Activated CD8-positive, alpha-beta memory T cell treated with anti-CD3 and anti-CD28 coated beads, Interleukin-2, amount 50 U/mL, for 24 hours (primary cell): ENCODE measurements around the gene BCR.

Experiments
- DNase-seq: peaks from one replicate; pipeline ENCODE4 v3.0.0-alpha.2; 2020; ENCODE audit errors: extremely low read depth

Gene BCR

DNA sequence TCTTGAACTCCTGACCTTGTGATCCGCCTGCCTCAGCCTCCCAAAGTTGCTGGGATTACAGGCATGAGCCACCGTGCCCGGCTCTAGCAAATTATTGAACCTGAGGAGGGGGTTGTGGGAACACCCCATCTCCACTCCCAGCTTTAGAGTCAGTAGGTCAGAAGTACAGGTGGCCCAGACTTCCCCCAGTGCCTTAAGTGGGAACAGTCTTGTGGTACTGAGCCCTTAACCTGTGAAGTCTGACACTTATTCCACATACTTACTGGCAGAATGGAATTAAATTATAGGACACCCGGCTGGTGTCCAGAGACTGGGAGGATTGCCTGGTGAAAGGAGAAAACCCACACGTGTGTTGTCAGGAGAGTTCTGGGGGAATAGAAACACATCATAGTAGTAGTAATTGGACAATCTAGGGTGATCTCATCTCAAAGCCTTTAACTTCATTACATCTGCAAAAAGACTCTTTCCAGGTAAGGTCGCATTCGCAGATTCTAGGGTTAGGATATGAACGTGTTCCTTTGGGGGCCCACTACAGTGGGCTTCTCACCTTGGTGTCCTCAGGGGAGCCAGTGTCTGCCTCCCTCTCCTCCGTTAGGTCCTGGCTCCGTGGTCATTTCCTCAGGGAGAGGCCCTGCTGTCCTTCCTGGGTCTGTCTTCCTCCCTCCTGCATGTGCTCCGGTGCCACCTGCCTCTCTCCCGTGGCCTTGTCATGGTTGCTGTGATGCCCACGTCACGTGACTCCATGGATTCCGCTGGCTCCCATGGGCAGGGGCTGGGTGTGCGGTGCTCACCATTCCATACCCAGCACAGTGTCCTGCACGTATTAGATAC, 63.8 kb downstream of the BCR start:
- DNase-seq, result no peak

DNA sequence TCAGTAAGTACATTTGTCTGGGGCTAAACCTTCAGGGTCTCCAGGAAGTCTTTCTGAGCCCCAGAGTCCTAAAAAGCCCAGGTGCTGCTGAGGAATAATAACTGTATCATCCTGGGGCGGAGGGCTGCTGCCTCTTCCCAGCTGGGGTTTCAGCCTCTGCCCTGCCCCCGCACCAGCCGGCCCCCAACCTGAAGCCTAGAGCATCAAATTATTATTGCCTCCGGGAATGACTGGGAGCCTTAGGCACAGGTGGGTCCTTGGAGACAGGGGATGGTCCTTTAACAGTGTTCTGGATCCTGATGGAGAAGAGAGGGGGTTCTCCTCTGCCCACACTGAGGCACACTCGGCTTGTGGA, 64.4 kb downstream of the BCR start:
- no peak for DNase-seq

DNA sequence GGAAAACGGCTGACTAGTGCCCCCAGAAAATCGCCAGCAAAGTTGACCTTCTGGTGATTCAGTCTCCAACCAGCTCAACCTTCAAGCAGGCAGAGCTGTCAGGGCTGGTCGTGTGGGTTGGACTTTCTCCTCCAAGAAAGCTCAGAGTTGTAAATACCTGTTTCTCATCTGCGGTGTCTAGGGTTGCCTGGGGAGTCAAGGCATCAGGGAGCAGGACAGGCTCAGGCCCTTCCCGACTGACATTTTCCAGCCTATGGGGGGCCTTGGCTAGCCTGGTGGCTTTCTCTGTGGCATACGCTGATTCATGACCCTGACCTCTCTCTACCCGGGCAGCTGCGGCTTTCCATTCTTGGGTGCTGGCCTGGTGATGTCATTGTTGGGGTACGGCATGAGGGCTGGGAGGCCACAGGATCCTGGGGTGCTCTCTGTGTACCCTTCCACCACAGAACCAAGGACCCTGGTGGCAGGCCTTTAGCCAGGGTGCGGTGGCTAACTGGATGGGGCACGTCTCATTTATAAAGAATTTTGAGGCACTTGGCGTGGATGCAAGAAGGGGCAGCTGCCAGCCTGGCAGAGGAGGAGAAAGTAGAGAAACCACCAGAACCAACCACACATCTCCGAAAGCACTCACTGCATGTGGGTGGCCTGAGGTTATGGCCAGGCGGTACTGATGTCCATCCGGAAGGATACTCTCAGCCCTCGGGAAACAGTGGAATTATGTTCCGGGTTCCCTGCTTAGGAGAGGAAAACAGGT, 64.9 kb downstream of the BCR start:
- DNase-seq, result no peak

DNA sequence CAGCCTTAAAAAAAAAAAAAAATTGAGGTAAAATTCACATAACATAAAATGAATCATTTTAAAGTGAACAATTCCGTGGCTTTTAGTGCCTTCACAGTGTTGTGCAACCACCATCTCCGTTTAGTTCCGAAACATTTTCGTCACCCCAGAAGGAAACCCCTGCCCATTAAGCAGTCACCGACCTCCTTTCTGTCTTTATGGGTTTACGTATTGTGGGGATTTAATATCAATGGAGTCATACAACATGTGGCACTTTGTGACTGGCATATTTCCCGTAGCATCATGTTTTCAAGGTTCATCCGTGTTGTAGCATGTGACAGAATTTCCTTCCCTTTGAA, 65.5 kb downstream of the BCR start:
- DNase-seq, result no peak

GRCh38 chr22:23246982-23247766, 66.9 kb downstream of the BCR start:
- no peak for DNase-seq

DNA sequence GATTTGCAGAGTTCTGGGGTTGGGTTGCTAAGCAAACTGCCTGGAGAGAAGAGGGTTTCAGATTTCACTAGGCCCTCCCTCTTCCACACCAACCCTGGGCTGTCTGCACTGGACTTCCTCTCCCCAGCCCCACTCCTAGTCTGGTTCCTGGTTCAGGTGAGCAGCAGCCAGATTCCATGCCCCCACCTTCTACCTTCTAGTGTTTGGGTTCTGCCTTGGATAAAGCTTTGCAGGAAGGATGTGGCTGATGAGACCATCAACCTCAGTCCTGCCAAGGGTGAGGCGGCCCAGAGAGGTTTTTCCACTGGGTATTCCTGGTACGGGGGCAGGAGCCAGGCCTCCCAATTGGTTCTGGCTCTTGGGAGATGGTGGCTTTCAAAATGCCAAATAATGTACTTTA, 68.3 kb downstream of the BCR start:
- DNase-seq, result no peak

- DNase-seq, result no peak
These were observed 69.9 kb downstream of the BCR start for GRCh38 chr22:23250056-23250784.

GRCh38 chr22:23250785-23251363, 70.6 kb downstream of the BCR start:
- no peak for DNase-seq

GRCh38 chr22:23251445-23252093, 71.3 kb downstream of the BCR start:
- no peak for DNase-seq

DNA sequence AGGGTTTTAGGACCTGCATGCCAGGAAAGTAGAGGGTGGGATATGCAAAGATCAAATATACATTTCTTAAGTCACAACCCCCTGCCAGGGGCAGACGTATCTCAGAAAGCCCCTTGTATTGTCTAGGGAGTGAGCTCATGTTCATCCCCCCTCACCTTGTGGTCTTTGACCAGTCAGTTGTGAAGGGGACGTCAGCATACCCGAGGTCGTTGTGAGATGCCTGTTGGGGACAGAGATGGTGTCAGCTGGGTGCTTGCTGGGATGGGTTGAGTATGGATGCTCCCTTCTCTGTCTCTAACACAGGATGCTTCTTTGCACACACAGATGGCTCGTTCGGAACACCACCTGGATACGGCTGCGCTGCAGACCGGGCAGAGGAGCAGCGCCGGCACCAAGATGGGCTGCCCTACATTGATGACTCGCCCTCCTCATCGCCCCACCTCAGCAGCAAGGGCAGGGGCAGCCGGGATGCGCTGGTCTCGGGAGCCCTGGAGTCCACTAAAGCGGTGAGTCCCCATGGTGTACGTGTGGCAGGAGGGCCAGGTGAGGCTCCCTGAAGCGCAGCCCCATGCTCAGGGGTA, 73.3 kb downstream of the BCR start:
- no peak for DNase-seq

GRCh38 chr22:23255506-23256170, 75.3 kb downstream of the BCR start:
- no peak for DNase-seq

GRCh38 chr22:23256171-23256932, 76.0 kb downstream of the BCR start:
- no peak for DNase-seq

DNA sequence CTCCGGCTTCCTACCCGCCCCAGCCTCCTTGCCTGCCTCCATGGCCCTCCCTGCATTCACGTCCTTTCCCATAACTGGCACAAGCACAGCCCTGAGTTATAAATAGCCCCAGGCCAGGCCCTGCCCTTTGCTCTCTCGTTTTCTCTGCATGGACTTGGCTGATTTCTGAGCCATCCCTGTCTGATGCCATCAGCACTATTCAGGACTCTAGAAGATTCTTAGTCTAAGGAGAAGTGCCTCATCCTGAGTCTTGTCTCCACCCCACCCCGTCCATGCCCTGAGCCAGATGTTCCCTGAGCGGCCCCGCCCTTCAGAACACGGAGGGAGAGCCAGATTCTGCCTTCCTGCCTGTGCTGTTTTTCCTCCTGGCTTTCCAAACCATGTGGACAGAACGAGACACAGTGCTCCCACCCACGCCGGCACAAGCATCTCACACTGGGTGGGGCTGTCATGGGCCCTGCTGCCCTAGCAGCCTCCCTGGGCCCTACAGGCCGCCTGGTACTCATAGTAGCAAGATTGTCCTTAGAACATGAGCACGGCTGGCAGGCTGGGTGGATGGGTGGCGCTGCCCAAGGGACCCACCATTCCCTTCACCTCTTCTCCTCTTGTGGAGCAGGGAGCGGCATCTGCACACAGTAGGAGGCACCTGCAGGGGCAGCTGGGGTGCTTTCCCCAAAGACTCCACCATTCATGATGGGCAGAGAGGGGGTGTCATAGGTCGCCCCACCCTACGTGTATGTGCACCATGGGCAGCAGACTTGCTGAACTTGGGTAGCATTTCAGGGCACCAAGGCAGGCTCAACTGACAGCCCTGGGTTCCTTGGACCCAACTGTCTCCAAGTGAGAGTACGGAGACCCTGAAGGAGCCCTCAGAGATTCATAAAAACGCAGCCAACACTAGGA, 76.9 kb downstream of the BCR start:
- DNase-seq, result no peak

DNA sequence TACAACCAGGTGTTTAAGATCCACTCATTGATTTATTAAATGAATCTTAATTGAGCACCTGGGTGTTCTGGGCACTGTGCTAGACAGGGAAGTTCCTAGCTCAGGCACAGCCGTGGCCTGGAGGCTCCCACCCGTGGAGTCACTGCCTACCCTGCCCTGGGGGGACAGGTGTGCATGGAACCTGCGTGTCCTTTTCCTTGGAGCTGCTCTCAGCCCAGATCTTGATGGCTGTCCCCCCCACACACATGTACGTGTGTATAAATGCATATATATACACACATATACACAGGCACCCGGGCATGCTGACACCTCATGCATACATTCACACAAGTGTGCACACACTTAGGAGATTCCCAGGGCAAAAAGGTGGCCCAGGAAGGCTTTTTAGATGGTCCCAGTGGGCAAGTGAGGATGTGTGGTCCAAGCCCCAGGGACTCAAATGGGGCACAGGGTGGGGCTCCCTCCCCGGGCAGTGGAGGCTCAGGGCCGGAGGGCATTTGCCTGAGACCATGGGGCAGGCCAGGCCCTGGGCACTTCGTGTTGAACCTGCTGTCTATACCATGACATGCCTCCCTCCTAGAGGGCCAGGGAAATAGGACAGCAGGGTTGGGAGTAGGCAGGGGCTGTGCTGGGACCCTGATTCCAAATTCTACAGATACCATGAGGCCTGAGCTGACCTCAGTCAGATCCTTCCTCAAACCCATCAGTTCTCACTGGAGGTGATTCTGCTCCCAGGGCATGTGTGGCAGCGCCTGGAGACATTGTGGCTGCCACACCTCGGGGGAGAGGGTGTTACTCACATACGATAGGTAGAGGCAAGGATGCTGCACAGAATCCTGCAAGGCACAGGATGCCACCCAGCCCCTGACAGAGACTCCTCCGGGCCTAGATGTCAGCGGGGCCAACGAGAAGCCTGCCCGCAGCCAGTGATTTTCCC, 77.8 kb downstream of the BCR start:
- DNase-seq, result no peak

DNA sequence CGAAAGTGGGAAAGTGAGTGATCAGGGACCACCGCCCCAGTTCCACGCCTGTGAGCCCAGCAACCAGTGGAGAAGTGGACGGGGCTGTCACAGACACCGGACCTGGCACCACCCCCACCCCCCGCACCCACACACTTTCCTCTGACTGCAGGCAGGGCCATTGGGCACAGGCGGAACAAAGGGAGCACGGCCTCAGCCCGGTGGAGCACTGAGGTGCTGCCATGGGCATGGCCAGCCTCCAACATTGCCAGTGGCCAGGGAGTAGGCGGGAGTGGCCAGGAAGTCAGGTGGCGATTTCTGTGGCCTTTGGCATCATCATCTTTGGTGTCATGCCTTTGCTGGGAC, 78.5 kb downstream of the BCR start:
- no peak for DNase-seq

DNA sequence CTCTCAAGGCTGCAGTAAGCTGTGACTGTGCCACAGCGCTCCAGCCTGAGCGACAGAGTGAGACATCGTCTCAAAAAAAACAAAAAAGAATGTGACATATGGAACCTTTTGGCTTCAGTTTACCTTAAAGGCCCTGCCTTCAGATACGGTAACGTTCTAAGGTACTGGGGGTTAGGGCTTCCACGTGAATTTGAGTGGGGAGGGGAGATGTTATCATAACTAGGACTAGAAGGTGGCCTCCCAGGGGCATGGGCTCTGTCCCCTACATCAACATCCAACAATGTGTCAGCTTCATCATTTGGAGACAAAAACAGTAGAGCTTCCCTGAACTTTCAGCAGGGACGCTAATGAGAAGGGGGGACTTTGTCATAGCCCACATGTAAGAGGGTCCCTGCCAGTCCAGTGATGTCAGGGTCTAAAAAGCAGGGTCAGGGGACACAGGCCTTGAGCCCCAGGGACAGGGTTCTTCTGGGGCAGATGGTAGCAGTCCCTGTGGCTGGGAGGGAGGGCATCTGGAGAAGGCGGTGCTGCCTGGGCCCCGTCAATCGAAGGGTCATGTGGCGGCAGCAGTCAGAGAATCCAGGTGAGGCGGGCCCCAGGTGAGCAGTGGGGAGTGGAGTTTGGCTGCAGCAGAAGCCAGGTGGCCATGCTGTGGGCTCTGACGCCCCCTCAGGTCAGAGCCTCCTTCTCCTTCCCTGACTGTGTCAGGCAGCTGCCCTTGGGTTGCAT, 79.8 kb downstream of the BCR start:
- no peak for DNase-seq
